ENCODE measurements around the gene SLCO6A1.
"Not testable (repeated sequence)": the region's sequence is repeated elsewhere in the genome, so short reads cannot be mapped to it uniquely, and the experiment has no call there.

SLCO6A1 gene, protein sequence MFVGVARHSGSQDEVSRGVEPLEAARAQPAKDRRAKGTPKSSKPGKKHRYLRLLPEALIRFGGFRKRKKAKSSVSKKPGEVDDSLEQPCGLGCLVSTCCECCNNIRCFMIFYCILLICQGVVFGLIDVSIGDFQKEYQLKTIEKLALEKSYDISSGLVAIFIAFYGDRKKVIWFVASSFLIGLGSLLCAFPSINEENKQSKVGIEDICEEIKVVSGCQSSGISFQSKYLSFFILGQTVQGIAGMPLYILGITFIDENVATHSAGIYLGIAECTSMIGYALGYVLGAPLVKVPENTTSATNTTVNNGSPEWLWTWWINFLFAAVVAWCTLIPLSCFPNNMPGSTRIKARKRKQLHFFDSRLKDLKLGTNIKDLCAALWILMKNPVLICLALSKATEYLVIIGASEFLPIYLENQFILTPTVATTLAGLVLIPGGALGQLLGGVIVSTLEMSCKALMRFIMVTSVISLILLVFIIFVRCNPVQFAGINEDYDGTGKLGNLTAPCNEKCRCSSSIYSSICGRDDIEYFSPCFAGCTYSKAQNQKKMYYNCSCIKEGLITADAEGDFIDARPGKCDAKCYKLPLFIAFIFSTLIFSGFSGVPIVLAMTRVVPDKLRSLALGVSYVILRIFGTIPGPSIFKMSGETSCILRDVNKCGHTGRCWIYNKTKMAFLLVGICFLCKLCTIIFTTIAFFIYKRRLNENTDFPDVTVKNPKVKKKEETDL

DNA sequence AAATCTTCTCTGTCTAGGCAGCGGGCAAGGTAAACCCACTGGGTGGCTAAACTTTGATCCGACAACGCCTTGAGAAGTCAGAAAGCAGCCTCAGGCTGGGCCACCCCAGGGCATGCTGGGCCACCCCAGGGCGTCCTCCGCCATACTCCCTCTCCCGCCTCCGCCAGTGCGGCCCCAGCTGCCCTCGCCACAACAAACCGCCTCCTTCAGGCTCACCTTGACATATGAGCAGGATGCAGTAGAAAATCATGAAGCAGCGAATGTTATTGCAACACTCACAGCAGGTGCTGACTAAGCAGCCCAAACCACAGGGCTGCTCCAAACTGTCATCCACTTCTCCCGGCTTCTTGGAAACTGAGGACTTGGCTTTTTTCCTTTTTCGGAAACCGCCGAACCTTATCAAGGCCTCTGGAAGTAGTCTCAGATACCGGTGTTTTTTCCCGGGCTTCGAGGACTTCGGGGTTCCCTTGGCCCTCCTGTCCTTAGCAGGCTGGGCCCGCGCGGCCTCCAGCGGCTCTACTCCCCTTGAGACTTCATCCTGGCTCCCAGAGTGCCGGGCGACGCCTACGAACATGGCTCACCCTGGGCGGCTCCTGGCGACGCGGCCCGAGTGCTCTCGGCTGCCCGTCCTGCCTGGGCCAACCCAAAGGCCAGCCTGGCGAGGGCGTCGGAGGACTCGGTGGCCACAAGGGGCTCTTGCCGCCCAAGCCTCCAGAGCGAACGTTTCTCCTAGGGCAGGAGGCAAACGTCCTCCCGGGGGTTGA is at the start of gene SLCO6A1:
Gene SLCO6A1, minus strand, starts transcription at position 731 of the 764 bp plus-strand sequence. Its CDS starts 157 bp downstream, at position 574.
- peak; percentile 17 for DNase-seq (ENCODE audit: low spot score)

DNA sequence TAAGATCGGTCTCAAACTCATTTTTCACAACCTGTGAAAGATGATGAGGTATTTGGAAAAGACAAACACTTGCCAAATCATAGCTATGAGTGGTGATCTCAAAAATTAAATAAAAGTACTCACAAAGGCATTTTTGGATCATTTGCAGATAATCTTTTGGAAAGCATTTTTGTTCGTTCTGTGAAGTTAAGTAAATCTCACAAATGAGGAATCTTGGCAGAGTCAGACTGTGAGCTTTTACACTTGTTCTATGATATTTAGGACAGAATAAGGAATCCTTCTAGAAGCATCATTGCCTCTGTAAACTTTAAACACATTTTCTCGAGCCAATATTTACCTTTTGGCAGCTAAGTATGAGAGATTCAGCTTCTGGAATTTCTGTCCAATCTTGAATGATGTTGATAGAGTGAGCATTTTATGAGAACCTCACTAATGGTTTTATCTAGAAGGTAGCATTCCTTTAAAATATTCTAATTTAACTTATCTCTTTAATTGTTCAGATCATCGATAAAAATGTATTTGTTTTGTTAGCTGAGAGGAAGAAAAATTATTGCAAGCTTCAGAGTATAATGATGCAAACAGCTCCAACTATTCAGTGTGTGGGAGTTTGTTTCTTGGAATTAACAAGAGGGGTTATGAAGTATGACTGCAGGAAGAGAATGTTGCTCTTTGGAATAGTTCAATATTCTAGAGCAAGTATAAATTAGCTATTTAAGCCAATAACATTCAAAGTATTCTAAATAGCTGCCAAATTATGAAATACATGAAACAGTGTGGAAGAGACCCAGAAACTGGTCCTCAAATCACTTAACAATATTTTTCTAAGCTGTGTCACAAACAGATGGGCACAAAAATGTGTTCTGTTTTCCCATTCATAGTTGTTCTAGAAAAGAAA is 48.6 kb upstream of the SLCO6A1 start:
- no peak for DNase-seq (ENCODE audit: low spot score)

DNA sequence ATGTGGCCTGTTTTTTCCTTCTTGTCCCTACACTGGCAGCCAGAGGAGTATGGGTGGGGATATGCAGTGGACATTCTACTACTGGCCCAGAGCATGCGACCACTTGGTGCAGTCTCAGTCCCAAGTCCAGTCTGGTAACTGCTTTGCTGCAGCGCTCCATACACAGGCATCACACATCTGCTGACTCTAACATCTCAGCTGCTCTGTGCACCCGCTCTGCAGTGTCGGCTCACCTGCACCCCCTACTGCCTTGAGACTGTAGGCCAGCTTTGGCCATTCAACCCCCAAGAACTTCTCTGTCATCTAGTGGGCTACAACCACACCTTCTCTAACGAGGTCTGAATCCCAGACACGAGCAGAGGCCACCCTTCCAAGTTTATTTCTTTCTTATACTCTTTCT is 46.4 kb upstream of the SLCO6A1 start:
- peak; percentile 58 for DNase-seq (ENCODE audit: low spot score)

DNA sequence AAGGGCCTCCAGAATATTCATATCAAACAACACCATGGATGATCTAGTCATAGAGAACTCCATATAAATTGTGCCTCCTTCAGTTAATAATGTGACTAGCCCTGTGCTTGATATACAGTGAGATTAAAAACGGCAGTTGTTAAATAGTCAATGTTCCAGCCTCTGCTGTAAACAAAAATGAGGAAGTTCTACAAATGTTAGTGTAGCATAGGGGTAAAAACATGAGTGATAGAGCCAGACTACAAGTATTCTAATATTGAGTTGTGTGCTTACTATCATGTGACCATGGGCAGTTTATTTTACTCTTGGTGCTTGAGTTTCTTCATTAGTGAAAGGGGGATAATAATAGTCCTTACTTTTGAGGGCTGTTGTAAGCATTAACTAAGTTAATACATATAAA is 43.3 kb upstream of the SLCO6A1 start:
- no peak for DNase-seq (ENCODE audit: low spot score)

DNA sequence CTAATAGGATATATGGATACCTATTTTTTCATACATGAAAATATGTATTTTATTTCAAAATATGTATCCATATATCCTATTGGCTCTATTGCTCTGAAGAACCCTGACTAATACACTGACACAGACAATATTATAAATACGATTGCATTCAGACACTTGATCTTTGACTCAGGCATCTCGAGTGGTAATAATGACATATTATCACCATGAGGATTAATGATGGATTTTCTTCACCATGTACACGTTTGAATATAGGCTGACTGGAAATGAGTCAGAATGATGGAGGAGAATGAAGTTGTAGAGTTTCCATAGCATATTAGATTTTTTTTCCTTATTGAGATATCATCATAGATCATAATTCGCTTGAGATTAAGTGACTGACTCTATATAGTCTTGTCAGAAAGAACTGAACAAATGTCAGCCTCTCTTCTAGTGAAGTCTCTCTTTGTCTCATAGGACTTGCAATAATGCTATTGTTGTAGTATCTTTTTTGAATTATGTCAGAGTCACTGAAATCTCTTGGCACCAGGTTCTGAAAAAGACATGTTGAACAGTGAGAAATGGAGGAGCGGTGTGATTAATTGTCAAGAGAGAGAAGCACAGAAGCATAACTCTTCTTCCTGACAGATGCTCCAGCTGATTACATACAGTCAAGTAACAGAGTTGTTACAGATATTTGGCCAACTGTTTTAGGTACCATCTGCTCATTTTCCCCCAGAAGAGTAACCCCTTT is 41.4 kb upstream of the SLCO6A1 start:
- DNase-seq (ENCODE audit: low spot score) = no peak

DNA sequence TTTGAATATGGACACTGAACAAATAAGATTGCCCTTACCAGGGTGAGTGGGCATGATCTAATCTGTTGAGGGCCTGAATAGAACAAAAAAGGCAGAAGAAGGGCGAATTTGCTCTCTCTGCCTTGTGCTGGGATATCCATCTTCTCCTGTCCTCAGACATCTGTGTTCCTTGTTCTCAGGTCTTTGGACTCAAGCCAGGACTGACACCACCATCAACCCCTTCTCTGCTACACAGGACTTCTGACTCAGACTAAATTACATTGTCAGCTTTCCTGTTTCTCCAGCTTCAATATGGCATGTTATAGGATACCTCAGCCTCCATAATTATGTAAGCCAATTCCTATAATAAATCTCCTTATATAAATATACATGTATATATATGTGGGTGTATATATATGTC is 40.8 kb upstream of the SLCO6A1 start:
- DNase-seq (ENCODE audit: low spot score) = no peak

DNA sequence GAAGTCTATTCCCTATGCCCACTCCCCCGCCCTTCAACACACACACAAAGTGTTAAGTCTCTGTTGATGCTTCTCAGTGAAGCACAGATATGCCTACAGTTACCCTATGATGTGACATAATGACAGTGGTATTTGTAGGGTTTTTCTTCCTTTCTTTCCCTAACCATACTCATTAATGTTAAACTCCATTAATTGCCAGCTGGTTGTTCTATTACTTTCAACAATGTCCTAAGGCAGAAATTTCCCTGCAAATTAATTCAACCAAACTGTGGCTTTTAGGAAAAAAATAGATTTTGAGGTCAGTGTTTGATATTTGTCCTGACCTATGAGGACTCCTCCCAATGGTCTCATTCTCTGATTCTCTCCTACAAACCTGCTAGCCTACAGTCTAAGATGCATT is 38.2 kb upstream of the SLCO6A1 start:
- DNase-seq (ENCODE audit: low spot score) = no peak

- DNase-seq (ENCODE audit: low spot score) = no peak
Observed at GRCh38 chr5:102536323-102536928, 37.6 kb upstream of the SLCO6A1 start.

GRCh38 chr5:102532123-102532522 is 33.3 kb upstream of the SLCO6A1 start:
- no peak for DNase-seq (ENCODE audit: low spot score)

GRCh38 chr5:102531506-102531905 is 32.7 kb upstream of the SLCO6A1 start:
- no peak for DNase-seq (ENCODE audit: low spot score)

DNA sequence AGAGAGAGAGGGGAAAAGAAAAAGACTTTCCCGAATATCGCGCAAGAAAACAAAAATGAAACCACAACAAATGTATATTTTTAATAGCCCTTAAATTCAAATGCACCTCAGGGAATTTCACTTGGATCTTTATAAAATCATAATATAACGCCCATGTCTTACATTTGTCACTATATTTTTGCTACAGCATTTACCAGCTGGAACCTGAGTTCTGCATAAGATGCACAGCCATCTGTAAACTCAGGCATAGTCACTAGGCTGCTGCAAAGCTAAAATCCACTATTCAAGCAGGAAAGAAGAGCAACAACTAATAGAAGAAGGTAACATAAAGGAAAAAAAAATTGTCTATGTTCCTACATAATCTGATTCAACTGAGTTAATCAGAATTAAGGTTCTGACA is 30.6 kb upstream of the SLCO6A1 start:
- DNase-seq (ENCODE audit: low spot score) = no peak

DNA sequence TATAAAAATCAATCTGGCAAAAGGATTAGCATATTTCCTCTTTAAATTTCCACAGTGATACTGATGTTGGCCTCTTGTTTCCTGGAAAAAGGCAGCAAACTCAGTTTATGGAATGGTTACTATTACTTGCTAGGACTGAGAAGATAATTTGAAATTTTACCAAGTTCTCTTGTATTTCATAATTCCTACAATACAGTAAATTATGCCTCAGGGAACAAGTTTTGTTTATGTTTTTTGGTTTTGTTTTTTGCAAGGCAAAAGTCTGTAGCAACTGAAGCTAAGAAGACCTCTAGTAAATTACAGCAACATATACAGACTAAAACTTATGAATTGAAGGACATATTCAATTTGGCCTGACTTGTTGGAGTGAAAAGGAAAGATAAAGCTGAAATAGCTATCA is 30.2 kb upstream of the SLCO6A1 start:
- DNase-seq (ENCODE audit: low spot score) = no peak

DNA sequence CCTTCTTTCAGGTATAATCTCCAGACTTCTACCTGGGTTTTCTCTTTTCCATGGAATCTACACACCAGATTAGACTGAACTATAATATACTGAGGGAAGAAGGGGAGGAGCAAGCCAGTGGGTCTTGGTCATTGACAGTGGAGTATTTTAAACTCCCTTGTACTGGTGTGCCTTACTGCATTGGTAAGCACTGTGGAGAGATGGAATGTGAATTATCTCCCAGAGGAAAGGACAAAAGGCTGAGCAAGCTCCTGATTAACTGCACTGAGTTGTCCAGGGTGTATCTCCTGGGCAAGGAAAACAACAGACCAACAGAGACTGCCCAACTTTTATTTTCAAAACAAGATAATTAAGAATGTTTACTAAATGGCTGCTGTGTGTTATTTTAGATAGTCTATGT is 29.8 kb upstream of the SLCO6A1 start:
- DNase-seq (ENCODE audit: low spot score) = no peak

GRCh38 chr5:102527547-102527946 is 28.7 kb upstream of the SLCO6A1 start:
- DNase-seq (ENCODE audit: low spot score) = no peak

- no peak for DNase-seq (ENCODE audit: low spot score)
Observed at GRCh38 chr5:102523541-102524175, 24.9 kb upstream of the SLCO6A1 start.

GRCh38 chr5:102511666-102512065 is 12.9 kb upstream of the SLCO6A1 start:
- no peak for DNase-seq (ENCODE audit: low spot score)

GRCh38 chr5:102491261-102491914 is 7.4 kb downstream of the SLCO6A1 start:
- not testable (repeated sequence) for DNase-seq (ENCODE audit: low spot score)

DNA sequence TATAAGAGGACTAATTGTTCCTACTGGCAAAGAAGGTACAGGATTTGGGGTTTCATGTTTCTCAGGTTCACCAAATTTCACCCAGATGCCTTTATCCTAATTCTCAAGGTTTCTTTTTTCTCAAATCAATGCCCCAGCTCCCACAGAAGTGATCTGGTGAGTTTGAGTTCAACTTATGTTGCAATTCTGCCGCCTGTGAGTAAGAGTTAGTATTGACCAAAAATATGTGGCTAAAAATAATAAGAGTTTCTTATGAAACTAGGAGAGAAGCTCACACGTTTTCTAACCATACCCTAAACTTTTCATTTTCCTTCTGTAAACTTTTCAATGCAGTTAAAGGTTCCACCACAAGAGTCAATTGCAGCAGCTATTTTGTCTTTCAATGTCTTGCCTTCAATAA is 15.1 kb downstream of the SLCO6A1 start:
- no peak for DNase-seq (ENCODE audit: low spot score)

DNA sequence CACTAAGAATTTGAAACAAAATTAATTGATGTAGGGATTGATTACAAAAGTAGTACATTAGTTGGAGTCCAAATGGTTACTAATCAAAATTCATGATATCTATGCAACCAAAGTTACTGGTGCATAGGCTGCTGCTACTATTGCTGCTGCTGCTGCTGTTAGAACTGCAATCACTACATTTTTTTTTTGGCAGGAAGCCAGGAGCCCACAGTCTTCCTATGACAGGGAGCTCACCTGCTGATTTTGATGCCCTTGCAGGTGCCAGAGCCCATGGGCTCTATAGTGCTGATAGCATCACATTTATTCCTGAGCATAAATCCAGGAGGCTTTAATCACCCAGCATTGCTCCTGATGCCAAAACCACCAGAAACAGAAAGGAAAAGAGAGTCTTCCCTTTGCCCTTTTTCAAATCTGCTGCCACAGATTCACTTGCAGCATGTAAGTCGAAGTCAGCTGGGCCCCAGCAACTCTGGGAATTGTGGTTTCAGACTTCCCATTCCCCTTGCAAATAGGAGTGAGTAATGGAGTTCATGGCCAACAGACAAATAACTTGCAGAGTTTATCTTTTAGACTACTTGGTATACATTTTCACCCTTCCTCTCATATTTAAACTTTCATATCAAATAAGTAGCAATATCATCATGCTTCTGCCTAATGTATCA is 17.6 kb downstream of the SLCO6A1 start:
- no peak for DNase-seq (ENCODE audit: low spot score)

Measured in D341Med (cell line).